ENCODE measurements around the gene ARHGAP6. TPM values are rescaled to one million over a fixed set of nuclear protein-coding genes. Genes with fewer than 3 reads are reported as not detected.

ARHGAP6 gene
- total RNA-seq, 1 experiment from 2014 or later = 0.50 TPM

GRCh38 chrX:11108253-11108941, 557.3 kb downstream of the ARHGAP6 start:
- TF ChIP-seq, protein P1, sequence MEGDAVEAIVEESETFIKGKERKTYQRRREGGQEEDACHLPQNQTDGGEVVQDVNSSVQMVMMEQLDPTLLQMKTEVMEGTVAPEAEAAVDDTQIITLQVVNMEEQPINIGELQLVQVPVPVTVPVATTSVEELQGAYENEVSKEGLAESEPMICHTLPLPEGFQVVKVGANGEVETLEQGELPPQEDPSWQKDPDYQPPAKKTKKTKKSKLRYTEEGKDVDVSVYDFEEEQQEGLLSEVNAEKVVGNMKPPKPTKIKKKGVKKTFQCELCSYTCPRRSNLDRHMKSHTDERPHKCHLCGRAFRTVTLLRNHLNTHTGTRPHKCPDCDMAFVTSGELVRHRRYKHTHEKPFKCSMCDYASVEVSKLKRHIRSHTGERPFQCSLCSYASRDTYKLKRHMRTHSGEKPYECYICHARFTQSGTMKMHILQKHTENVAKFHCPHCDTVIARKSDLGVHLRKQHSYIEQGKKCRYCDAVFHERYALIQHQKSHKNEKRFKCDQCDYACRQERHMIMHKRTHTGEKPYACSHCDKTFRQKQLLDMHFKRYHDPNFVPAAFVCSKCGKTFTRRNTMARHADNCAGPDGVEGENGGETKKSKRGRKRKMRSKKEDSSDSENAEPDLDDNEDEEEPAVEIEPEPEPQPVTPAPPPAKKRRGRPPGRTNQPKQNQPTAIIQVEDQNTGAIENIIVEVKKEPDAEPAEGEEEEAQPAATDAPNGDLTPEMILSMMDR (IDR thresholded peaks at IDR 0.05; ENCODE audit: insufficient read depth in 1 of 2, low read depth in 1 of 2, low read length in 1 of 2, severe bottlenecking in 1 of 2, unreplicated experiment in 1 of 2) = no peak
- Histone ChIP-seq H3K36me3 (ENCODE audit: control insufficient read depth, insufficient read depth, low read length) (no peaks in the 10 kb centered on the region), H3K4me3 (ENCODE audit: low read depth, low read length) (no peak overlapping the region), H3K9me3 (no peaks in the 10 kb centered on the region), H3K4me1 (no peaks in the 10 kb centered on the region), H3K27me3 (replicated peaks; ENCODE audit: control insufficient read depth, insufficient read depth, low read length) (no peaks in the 10 kb centered on the region)
- Mint-ChIP-seq H3K27me3 (ENCODE audit: insufficient read depth, unreplicated experiment) (no peaks in the 10 kb centered on the region), H3K27ac (ENCODE audit: unreplicated experiment) (no peak overlapping the region), H3K36me3 (ENCODE audit: insufficient read depth, unreplicated experiment) (peaks cover 14% of the 10 kb centered on the region), H3K9me3 (ENCODE audit: unreplicated experiment) (no peaks in the 10 kb centered on the region), H3K4me3 (ENCODE audit: unreplicated experiment) (no peak overlapping the region), H3K4me1 (ENCODE audit: low read depth, unreplicated experiment) (no peaks in the 10 kb centered on the region)
- BruUV-seq (replicated peaks) = no TSS peak
- intact Hi-C loops (cut with micrococcal nuclease; ENCODE audit: unreplicated experiment) = loop anchor here (10.0 kb wide), 1 partner anchor 114 kb away; no protein-coding TSS in a partner anchor
- DNase-seq = no peak
- POLR2A ChIA-PET = no interaction called here
- CTCF ChIA-PET = no interaction called here

DNA sequence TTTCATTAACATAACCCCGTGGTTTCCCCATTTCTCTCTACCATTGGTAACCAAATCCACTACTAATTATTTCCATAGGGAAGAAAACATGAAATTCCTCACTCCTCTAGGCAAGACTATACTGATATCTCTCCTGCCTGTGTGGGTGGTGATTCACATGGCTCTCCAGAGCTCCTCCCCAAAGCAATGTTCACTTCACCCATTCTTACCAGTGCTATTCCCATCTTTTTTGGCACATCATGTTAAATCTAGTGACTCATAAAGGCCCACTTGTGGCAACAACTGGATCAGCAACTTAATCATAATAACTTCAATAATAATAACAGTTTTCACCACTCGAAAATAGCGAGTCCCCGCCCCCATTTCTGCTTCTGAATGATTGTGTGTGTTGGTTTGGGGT, 560.6 kb downstream of the ARHGAP6 start:
- Mint-ChIP-seq H3K9me3 (ENCODE audit: unreplicated experiment) (no peaks in the 10 kb centered on the region), H3K27me3 (ENCODE audit: insufficient read depth, unreplicated experiment) (no peaks in the 10 kb centered on the region), H3K36me3 (ENCODE audit: insufficient read depth, unreplicated experiment) (no peaks in the 10 kb centered on the region), H3K4me1 (ENCODE audit: low read depth, unreplicated experiment) (no peaks in the 10 kb centered on the region), H3K27ac (ENCODE audit: unreplicated experiment) (no peak overlapping the region), H3K4me3 (ENCODE audit: unreplicated experiment) (no peak overlapping the region)
- Histone ChIP-seq H3K9me3 (no peaks in the 10 kb centered on the region), H3K36me3 (ENCODE audit: control insufficient read depth, insufficient read depth, low read length) (no peaks in the 10 kb centered on the region), H3K4me3 (ENCODE audit: low read depth, low read length) (no peak overlapping the region), H3K27me3 (replicated peaks; ENCODE audit: control insufficient read depth, insufficient read depth, low read length) (no peaks in the 10 kb centered on the region), H3K4me1 (peaks cover 12% of the 10 kb centered on the region; the same call in 1 of the 2 replicates)
- intact Hi-C loops (cut with micrococcal nuclease; ENCODE audit: unreplicated experiment) = loop anchor here (10.0 kb wide), 1 partner anchor 110 kb away; no protein-coding TSS in a partner anchor
- BruUV-seq (replicated peaks) = no TSS peak
- CTCF ChIA-PET = no interaction called here
- POLR2A ChIA-PET = no interaction called here
- no peak for DNase-seq
- TF ChIP-seq, protein P1 (IDR thresholded peaks at IDR 0.05; ENCODE audit: insufficient read depth in 1 of 2, low read depth in 1 of 2, low read length in 1 of 2, severe bottlenecking in 1 of 2, unreplicated experiment in 1 of 2) = no peak

- Mint-ChIP-seq H3K9me3 (ENCODE audit: unreplicated experiment) (no peaks in the 10 kb centered on the region), H3K27ac (ENCODE audit: unreplicated experiment) (no peak overlapping the region), H3K4me1 (ENCODE audit: low read depth, unreplicated experiment) (no peaks in the 10 kb centered on the region), H3K4me3 (ENCODE audit: unreplicated experiment) (no peak overlapping the region), H3K36me3 (ENCODE audit: insufficient read depth, unreplicated experiment) (no peaks in the 10 kb centered on the region), H3K27me3 (ENCODE audit: insufficient read depth, unreplicated experiment) (no peaks in the 10 kb centered on the region)
- intact Hi-C loops (cut with micrococcal nuclease; ENCODE audit: unreplicated experiment) = loop anchor here (5.0 to 10.0 kb wide), 2 partner anchors 109 to 346 kb away; no protein-coding TSS in a partner anchor
- Histone ChIP-seq H3K4me3 (ENCODE audit: low read depth, low read length) (no peak overlapping the region), H3K36me3 (ENCODE audit: control insufficient read depth, insufficient read depth, low read length) (no peaks in the 10 kb centered on the region), H3K27me3 (replicated peaks; ENCODE audit: control insufficient read depth, insufficient read depth, low read length) (no peaks in the 10 kb centered on the region), H3K9me3 (no peaks in the 10 kb centered on the region), H3K4me1 (peaks cover 24% of the 10 kb centered on the region; the same call in 1 of the 2 replicates)
- TF ChIP-seq, protein P1 (IDR thresholded peaks at IDR 0.05; ENCODE audit: insufficient read depth in 1 of 2, low read depth in 1 of 2, low read length in 1 of 2, severe bottlenecking in 1 of 2, unreplicated experiment in 1 of 2) = no peak
- no peak for DNase-seq
- no TSS peak for BruUV-seq (replicated peaks)
- ChIA-PET POLR2A (no interaction called here), CTCF (no interaction called here)
Observed at GRCh38 chrX:11103751-11104150, 562.0 kb downstream of the ARHGAP6 start.
